H9 (cell line): ENCODE results near the gene LRMDA. TPM values are rescaled to one million over a fixed set of nuclear protein-coding genes. Genes with fewer than 3 reads are reported as not detected.

Source experiments
- DNase-seq: peaks from one replicate; pipeline ENCODE4 v3.0.0-alpha.2; 2017
- H2AFZ ChIP-seq: one replicate; pipeline ENCODE4 v1.6.1; 2013; ENCODE audit warnings: mild to moderate bottlenecking, low read length, control low read depth, moderate library complexity
- H2AK5ac ChIP-seq: 2 replicates; pipeline ENCODE4 v1.6.1; 2013; ENCODE audit warnings: low read length, control low read depth, mixed read lengths; ENCODE audit not compliant: insufficient read length
- H2BK120ac ChIP-seq: one replicate; pipeline ENCODE4 v1.6.1; 2013; ENCODE audit warnings: low read depth, mild to moderate bottlenecking, low read length, control low read depth, inconsistent platforms; ENCODE audit not compliant: poor library complexity, severe bottlenecking
- H2BK12ac ChIP-seq: 2 replicates; pipeline ENCODE4 v1.6.1; 2013; ENCODE audit warnings: low read length, control low read depth, mixed read lengths, low read depth; ENCODE audit not compliant: insufficient read length
- H2BK15ac ChIP-seq: 2 replicates; pipeline ENCODE4 v1.6.1; 2013; ENCODE audit warnings: low read depth, low read length, control low read depth
- H2BK20ac ChIP-seq: one replicate; pipeline ENCODE4 v1.6.1; 2013; ENCODE audit warnings: low read depth, mild to moderate bottlenecking, low read length, control low read depth, inconsistent platforms; ENCODE audit not compliant: poor library complexity, severe bottlenecking
- H2BK5ac ChIP-seq: 2 replicates; pipeline ENCODE4 v1.6.1; 2013; ENCODE audit warnings: low read length, control low read depth, mixed read lengths; ENCODE audit not compliant: insufficient read length
- H3K14ac ChIP-seq: 2 replicates; pipeline ENCODE4 v1.6.1; 2013; ENCODE audit warnings: low read length, control low read depth; ENCODE audit not compliant: insufficient read depth
- H3K18ac ChIP-seq: 2 replicates; pipeline ENCODE4 v1.6.1; 2013; ENCODE audit warnings: low read depth, mild to moderate bottlenecking, mixed read lengths, low read length, control low read depth; ENCODE audit not compliant: insufficient read length
- H3K23ac ChIP-seq: 2 replicates; pipeline ENCODE4 v1.6.1; 2013; ENCODE audit warnings: low read length, control low read depth, mixed read lengths, low read depth; ENCODE audit not compliant: insufficient read length
- H3K23me2 ChIP-seq: 2 replicates; pipeline ENCODE4 v1.6.1; 2013; ENCODE audit warnings: low read depth, mild to moderate bottlenecking, mixed read lengths, low read length, control low read depth; ENCODE audit not compliant: insufficient read length, poor library complexity, severe bottlenecking
- H3K27ac ChIP-seq: 2 replicates; pipeline ENCODE4 v1.5.1; 2013; ENCODE audit warnings: low read length, control low read depth, mixed read lengths, low read depth; ENCODE audit not compliant: insufficient read length
- H3K27me3 ChIP-seq: 2 replicates; pipeline ENCODE4 v1.6.1; 2013; ENCODE audit warnings: low read length, control low read depth, inconsistent platforms; ENCODE audit not compliant: insufficient read depth
- H3K4ac ChIP-seq: 2 replicates; pipeline ENCODE4 v1.6.1; 2013; ENCODE audit warnings: low read depth, mild to moderate bottlenecking, control low read depth, inconsistent platforms, low read length, moderate library complexity
- H3K4me1 ChIP-seq: 2 replicates; pipeline ENCODE4 v1.6.1; 2013; ENCODE audit warnings: low read length, control low read depth, inconsistent platforms; ENCODE audit not compliant: insufficient read depth
- H3K4me2 ChIP-seq: 2 replicates; pipeline ENCODE4 v1.6.1; 2013; ENCODE audit warnings: low read length, control low read depth, mixed read lengths; ENCODE audit not compliant: insufficient read length, insufficient read depth
- H3K56ac ChIP-seq: 2 replicates; pipeline ENCODE4 v1.6.1; 2013; ENCODE audit warnings: low read depth, mild to moderate bottlenecking, mixed read lengths, low read length, control low read depth; ENCODE audit not compliant: insufficient read length
- H3K79me1 ChIP-seq: 2 replicates; pipeline ENCODE4 v1.6.1; 2013; ENCODE audit warnings: low read depth, mild to moderate bottlenecking, moderate library complexity, low read length, control low read depth, inconsistent platforms; ENCODE audit not compliant: insufficient read depth, poor library complexity, severe bottlenecking
- H3K79me2 ChIP-seq: 2 replicates; pipeline ENCODE4 v1.6.1; 2013; ENCODE audit warnings: low read length, control low read depth, inconsistent platforms; ENCODE audit not compliant: insufficient read depth
- H3K9ac ChIP-seq: 2 replicates; pipeline ENCODE4 v1.6.1; 2013; ENCODE audit warnings: low read length, control low read depth, mixed read lengths; ENCODE audit not compliant: insufficient read length; ENCODE audit errors: extremely low read depth
- H3K9me3 ChIP-seq: one replicate; pipeline ENCODE4 v1.6.1; 2013; ENCODE audit warnings: low read depth, low read length, inconsistent platforms; ENCODE audit not compliant: control insufficient read depth
- H3T11ph ChIP-seq: one replicate; pipeline ENCODE4 v1.6.1; 2013; ENCODE audit warnings: mild to moderate bottlenecking, low read length, control low read depth, inconsistent platforms
- H4K20me1 ChIP-seq: one replicate; pipeline ENCODE4 v1.6.1; 2013; ENCODE audit not compliant: control insufficient read depth, insufficient read length, insufficient read depth
- H4K5ac ChIP-seq: 2 replicates; pipeline ENCODE4 v1.6.1; 2013; ENCODE audit warnings: low read depth, mild to moderate bottlenecking, mixed read lengths, low read length, control low read depth; ENCODE audit not compliant: insufficient read length
- H4K8ac ChIP-seq: replicated peaks from 2 replicates; pipeline ENCODE4 v1.6.1; 2013; ENCODE audit warnings: low read length, control low read depth, mixed read lengths, low read depth; ENCODE audit not compliant: insufficient read length
- H4K91ac ChIP-seq: 2 replicates; pipeline ENCODE4 v1.6.1; 2013; ENCODE audit warnings: low read depth, mild to moderate bottlenecking, moderate library complexity, mixed read lengths, low read length, control low read depth; ENCODE audit not compliant: insufficient read length
- H3K27ac Mint-ChIP-seq, 3 experiments: 2 replicates in 2 of 3; 3 replicates in 1 of 3; pipeline ENCODE4 v1.8.0; 2020 to 2021; ENCODE audit warnings: mixed read lengths in 3 of 3, mild to moderate bottlenecking in 1 of 3, moderate library complexity in 1 of 3
- H3K27me3 Mint-ChIP-seq: 2 replicates; pipeline ENCODE4 v1.8.0; 2021; ENCODE audit warnings: low read depth, mild to moderate bottlenecking, moderate library complexity, mixed read lengths
- H3K36me3 Mint-ChIP-seq, 3 experiments: 2 replicates in 2 of 3; 3 replicates in 1 of 3; pipeline ENCODE4 v1.8.0; 2020 to 2021; ENCODE audit warnings: low read depth in 3 of 3, mixed read lengths in 3 of 3; ENCODE audit not compliant: insufficient read depth in 1 of 3
- H3K4me1 Mint-ChIP-seq, 2 experiments: 2 replicates each; pipeline ENCODE4 v1.8.0; 2020; ENCODE audit warnings: mixed read lengths in 2 of 2
- H3K4me3 Mint-ChIP-seq, 2 experiments: 2 replicates in 1 of 2; 3 replicates in 1 of 2; pipeline ENCODE4 v1.8.0; 2020 to 2021; ENCODE audit warnings: mild to moderate bottlenecking in 2 of 2, mixed read lengths in 2 of 2, moderate library complexity in 1 of 2
- H3K9me3 Mint-ChIP-seq, 2 experiments: 2 replicates in 1 of 2; 3 replicates in 1 of 2; pipeline ENCODE4 v1.8.0; 2020; ENCODE audit warnings: mild to moderate bottlenecking in 2 of 2, mixed read lengths in 2 of 2, moderate library complexity in 1 of 2
- CTCF ChIP-seq: fragments of 200-600 bp; sonication (generic); conservative IDR thresholded peaks from 3 replicates; pipeline ENCODE4 v1.8.0; 2021; ENCODE audit warnings: antibody characterized with exemption, mild to moderate bottlenecking
- total RNA-seq: library from RNA; stranded (reverse); gene quantifications from 2 replicates; pipeline ENCODE4 v1.2.1, GENCODE V29; 2021

Gene LRMDA
- total RNA-seq, 1 experiment from 2014 or later = 1.8 TPM

- Histone ChIP-seq H3K56ac (no peak overlapping the region), H2BK15ac (no peak overlapping the region), H3K18ac (no peak overlapping the region), H2BK12ac (no peak overlapping the region), H3K27me3 (no peaks in the 10 kb centered on the region), H3K9me3 (no peaks in the 10 kb centered on the region), H2BK5ac (no peak overlapping the region), H3T11ph (no peak overlapping the region), H4K20me1 (no peaks in the 10 kb centered on the region), H4K8ac (no peak overlapping the region), H2AK5ac (no peak overlapping the region), H4K91ac (no peak overlapping the region), H3K23me2 (no peaks in the 10 kb centered on the region), H3K9ac (no peak overlapping the region), H3K4ac (no peak overlapping the region), H3K4me1 (peaks cover 6% of the 10 kb centered on the region; the same call in 1 of the 2 replicates), H2AFZ (no peak overlapping the region), H2BK120ac (no peak overlapping the region), H2BK20ac (no peak overlapping the region), H3K79me1 (no peaks in the 10 kb centered on the region), H3K23ac (no peak overlapping the region), H3K79me2 (no peaks in the 10 kb centered on the region; the same call in 1 of the 2 replicates), H3K4me2 (no peak overlapping the region), H3K27ac (no peak overlapping the region), H3K14ac (no peak overlapping the region), H4K5ac (no peak overlapping the region)
- TF ChIP-seq CTCF = no peak
- H3K27me3 Mint-ChIP-seq = peaks cover 46% of the 10 kb centered on the region
- H3K4me1 Mint-ChIP-seq = peaks cover 24 to 30% of the 10 kb centered on the region in 2 experiments
- H3K27ac Mint-ChIP-seq = no peak overlapping the region
- peaks cover 2 to 9% of the 10 kb centered on the region in 2 experiments; a peak in 2 of 5 replicates for H3K9me3 Mint-ChIP-seq
- no peak for DNase-seq
- H3K4me3 Mint-ChIP-seq = no peak overlapping the region
- peaks cover 0 to 4% (median 2%) of the 10 kb centered on the region in 3 experiments; a peak in 4 of 7 replicates for H3K36me3 Mint-ChIP-seq
Measured at GRCh38 chr10:76080451-76080850, 649.0 kb downstream of the LRMDA start.
